Right forelimb (tissue), 1 donor: ENCODE results near the gene CTDP1.

Experiments
- DNase-seq: peaks from one replicate; pipeline ENCODE4 v3.0.0-alpha.2; 2018

CTDP1 gene

DNA sequence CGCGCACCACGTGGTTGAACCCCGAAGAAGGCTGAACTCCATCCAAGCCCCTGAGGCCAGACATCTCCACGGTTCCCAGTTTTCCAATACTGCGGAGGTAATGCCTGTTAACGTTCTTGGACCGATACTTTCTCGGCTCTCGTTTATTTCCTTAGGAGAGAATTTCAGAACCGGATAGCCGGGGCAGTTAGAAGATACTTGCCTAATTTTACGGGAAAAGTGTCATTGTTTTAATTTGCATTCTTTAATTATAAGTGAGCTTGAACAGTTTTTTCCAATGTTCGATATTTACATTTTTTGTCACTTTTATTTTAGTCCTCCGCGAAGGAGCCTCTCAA lies 107.9 kb downstream of the CTDP1 start:
- DNase-seq, result no peak

DNA sequence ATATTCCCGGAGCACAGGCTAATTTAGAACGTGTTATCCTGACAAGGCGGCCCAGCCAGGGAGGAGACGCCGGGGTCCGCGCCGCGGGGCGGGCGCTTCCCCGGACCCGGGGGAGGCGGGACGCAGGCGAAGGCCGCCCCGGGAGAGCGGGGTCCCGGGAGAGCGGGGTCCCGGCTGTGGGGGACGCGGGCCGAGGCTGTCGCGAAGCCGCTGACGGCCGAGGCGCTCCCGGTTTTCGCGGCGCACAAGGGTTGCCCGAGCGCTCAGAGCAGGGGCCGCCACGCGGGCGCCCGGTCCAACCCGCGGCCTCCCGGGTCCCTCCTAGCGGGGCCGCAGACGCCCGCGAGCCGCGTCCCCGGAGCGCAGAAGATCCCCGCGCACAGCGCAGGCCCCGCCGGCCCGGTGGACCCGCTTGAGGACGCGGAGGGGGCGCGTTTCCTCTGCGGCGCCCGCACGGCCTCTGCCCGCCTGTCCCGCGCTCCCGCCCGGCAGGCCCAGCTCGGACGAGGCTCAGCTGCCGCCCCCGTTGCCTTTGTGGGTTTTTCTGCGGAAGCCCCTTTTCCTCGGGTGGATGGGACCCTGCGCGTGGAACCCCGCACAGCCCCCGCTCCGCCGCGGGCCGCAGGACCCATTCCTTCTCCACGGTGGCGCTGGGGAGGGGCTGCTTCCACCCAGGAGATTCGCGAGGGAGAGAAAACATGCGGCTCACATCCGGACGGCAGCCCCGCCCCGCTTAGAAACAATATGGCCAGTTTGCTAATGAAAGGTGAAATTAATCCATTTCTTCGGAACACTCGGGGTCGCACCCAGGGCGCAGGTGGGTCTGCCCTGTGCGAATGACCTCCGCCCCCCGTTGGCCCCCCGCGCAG lies 108.5 kb downstream of the CTDP1 start:
- no peak for DNase-seq

DNA sequence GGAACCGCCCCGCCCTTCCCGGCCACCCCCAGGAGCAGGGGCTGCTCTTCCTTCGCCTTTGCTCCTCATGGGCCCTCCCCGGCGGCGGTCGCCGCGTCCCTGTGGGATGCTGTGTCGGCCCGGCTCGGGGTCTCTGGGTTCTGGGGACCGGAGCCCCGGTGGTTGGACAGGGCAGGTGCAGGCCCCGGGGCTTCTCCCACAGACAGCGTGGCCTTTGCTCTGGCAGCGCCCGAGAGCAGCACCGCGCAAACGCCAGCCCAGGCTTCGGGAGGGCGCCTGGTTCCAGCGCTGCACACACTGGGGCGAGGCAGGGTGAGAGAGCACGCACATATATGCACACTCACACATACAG lies 109.1 kb downstream of the CTDP1 start:
- no peak for DNase-seq

DNA sequence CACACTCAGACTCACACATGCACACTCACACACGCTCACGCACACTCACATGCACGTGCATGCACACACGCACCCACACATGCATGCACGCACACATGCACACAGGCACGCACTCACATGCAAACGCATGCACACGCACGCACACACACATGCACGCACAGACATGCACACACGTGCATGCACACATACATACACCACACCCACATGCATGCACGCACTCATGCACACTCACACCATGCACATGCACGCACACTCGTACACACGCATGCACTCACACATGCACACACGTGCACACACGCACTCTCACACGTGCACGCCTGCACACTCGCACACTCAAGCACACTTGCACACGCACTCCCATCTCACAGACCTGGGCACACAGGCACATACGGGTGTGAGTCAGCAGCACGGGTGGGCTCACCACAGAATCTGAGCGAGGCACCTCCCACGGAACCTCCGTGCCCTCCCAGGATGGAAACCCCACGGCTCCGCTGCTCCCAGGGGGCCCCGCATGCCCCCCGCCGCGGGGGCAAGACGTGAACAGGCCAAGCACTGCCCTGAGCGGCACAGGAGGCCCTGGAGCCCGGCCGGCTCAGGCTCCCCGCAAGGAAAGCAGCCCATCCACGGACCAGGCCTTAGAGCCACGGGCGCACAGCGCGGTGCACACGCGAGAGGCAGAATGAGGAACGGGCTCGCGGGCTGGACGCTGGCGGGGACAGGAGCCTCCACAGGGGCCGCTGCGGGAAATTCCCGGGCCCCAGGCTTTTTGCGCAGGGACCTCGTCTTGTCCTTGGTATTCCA lies 109.7 kb downstream of the CTDP1 start:
- DNase-seq, result no peak

DNA sequence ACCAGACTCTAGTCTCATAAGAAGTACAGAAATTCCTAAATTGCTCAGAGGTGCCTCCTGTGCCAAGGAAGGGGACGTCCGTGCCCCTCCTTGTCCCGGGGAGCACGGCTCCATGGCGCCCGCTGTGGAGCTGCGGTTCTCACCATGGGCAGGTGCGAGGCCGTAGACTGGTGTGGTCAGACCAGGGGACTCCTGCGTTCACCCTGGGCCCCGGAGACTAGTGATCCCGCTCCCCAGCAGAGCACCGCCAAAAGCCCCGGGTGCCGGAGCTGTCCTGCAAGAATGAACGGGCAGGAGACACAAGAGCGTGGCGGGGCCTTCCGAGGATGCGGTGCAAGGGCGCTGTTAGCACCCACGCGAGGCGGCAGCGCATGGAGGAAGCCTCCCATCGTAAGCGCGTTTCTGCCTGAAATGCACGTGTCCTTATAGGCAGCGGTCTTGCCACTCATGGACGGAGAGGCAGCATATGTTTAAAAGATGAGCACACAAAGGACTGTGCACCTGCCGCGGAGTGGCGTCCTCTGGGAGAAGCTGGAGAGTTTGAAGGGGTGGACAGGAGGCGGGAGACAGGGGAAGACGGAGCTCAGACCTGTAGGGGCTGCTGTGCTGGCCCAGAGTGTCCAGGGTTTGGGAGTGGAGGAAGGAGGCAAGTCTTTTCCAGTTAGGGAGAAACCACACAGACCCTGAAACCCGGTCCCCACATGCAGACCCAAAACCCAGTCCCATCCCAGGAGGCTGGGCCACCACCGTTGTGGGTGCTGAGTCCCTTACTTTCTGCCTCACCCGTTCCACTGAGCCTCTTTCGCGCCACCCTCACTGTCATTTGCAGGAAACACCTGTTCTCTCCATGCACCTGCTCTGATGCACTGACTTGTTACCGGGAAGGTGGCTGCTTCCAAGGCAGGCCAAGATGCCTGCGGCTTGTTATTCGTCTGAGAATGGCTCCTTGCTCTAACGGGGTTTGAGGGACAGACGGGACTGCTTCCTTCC lies 110.6 kb downstream of the CTDP1 start:
- DNase-seq, result no peak

DNA sequence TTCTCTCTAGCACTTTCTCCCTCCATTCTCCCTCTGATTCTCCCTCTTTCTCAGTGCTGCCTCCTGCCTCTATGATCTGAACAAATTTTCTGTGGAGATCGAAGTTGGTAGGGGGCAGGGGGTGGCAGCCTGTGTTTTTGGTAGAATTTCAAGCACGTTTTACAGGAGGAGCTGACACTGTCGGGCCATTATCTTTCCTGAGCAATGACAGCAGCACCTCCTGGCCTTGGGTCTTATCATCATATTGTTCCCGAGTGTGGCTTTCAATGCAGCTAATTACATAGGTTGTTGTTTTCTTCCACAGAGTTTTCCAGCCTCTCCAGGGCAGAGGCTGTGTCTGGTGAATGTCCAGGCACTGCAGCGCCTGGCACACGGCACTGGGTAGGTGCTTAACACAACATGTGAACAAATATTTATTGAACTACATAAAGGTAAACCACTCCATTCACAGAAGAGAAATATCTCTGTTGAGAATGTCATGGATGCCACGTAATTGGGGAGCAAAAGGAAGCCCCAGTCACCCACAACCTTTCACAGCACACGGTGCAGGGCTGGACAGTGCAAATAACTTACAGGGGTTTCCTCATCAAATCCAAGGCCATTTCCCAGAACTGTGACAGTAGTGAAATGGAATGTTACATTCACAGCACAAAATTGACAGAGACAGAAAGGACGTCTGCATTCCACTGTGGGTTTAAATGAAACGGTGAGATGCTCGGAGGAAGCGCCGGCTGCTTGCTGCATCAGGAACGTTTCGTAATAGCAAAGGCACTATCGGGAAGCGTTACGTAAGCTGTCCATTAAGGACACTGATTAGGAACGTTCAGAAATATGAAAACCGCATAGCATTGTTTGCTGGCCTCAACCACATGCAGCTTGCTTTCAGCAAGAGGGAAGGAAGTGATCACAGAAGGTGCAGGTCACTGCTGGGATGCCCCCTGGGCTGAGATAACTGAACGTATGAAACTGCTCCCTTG lies 111.7 kb downstream of the CTDP1 start:
- no peak for DNase-seq

DNA sequence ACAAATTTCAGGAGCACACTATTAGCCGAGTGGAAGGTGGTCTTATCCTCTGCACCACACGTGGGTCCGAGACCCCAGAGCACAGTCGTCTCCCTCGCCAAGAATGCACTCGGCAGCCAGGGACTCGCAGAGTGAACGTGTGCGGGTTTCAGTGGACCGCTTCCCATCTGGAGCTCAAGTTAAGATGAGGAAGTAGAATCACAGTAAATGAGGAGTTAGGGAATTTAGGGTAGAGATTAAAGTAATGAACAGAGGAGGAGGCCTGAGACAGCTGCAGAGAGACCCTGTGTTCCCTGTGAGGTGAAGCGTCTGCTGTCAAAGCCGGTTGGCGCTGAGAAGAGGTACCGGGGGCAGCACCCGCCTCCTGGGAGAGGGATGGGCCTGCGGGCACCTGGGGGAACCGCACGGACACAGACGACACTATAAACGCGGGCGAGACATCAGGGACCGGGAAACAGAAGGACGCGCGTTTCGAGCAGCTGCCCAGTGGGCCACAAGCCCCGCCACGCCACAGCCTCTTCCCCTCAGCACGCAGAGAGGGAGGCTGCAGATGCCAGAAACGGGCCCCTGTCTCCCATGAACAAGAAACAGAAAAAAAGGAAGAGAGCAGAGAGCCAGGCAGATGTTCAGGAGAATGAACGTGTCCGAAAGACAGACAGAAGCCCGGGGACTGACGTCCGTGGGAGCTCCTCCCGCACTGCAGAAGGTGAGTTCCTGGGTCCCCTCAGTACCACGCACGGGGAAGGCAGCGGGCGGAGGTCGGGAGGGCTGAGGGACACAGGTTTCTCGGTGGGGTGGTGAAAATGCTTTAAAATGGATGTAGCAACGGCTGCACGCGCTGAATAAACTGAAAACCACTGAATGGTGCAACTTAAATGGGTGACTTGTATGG lies 112.7 kb downstream of the CTDP1 start:
- no peak for DNase-seq

DNA sequence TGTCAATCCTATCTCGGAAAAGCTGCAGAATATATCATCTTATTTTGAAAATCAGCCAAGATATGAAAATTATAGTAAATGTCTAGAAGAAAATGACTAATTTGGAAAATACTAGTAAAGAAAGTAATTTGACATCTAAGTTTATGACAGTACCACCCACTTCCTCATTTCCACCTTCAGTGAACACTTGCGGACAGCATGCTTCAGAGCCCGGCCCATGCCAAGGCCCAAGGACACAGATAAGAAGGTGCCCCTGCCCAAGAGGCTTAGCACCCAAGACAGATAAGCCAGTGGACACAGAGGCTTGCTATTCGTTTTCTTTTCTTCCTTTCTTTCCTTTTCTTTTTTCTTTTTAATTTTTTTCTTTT lies 113.4 kb downstream of the CTDP1 start:
- DNase-seq, result no peak

DNA sequence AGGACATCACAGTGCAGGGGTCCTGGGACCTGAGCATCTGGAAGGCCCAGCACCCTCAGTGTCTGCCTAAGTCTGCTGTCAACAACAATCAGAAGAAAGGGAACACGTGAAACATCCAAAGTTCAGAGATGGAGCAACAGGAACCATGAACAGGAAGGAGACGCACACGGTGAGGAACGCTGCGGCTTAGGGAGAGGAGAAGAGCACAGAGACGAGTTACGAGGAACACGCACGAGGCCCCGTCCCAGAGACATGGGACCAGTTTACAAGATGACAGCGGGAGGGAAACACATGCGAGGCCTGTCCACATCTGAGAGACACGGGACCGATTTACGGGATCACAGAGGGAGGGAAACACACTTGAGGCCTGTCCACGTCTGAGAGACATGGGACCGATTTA lies 115.2 kb downstream of the CTDP1 start:
- DNase-seq, result no peak

DNA sequence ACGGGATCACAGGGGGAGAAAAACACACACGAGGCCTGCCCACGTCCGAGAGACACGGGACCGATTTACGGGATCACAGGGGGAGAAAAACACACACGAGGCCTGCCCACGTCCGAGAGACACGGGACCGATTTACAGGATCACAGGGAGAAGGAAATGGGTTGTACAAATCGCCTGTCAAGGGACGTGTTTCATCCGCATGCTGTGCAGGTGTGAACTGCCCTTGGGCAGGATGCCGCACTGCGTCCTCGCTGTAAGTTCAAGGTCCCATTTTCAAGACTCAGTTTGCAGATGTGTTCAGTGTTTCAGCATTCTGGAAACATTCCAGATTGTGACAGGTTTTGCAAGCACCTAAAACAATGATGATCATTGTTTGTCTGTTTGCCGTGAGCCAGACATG lies 115.8 kb downstream of the CTDP1 start:
- DNase-seq, result no peak

DNA sequence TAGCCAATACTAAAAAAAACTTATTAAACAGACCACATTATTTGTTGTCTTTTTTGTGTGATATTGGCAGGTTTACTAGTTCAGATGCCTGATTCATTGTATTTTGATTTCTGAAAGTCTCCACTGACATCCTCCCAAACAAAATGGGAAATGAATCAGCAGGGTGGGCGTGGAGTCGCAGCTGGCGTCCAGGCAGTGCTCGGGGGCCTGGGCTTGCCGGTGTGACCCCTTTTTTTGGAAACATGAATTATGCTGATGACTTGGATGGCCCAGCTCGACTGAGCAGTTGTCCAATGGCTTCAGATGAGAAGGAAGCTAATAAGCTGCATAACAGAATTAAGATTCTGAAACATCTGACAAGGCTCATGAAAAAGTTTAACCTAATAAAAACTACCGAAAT lies 116.4 kb downstream of the CTDP1 start:
- no peak for DNase-seq

DNA sequence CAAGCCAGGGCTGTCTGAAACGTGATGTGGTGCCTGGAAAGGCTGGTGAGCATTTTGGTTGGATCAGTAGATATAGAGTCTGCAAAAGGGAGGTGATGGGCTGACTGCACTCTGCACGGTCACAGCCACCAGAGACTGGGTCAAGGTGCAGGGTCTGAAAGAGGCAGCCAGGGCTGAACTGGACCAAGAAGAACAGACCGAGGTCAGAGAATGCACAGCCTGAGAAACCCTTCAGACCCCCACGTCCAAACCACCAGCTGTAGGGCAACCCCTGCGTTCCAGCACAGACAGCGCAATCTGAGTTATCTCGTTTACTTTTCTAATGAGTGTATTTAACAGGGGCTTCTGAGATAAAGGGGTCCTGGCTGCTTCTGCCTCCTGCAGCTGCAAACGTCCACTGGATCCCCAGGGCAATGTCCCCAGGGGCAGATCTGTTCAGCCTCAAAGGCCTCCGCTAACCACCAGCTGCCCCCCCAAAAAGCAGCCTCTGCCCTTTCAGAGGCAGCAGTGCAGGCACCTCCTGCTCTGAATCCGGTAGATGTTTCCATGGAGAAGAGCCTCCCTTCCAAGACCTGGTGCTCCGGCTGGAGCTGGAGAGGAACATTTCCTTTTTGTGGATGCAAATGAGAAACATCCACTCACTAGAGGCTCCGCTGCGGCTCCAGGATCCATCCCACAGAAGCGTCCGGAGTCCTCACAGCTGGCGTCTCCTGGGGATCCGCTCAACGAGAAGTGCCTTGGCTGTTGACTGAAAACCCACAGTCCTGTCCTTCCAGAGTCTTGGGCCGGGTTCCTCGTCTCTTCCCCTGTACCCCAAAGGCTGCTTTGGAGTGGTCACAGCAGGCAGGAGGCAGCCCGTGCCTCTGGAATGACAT lies 117.2 kb downstream of the CTDP1 start:
- peak; percentile 68 for DNase-seq

DNA sequence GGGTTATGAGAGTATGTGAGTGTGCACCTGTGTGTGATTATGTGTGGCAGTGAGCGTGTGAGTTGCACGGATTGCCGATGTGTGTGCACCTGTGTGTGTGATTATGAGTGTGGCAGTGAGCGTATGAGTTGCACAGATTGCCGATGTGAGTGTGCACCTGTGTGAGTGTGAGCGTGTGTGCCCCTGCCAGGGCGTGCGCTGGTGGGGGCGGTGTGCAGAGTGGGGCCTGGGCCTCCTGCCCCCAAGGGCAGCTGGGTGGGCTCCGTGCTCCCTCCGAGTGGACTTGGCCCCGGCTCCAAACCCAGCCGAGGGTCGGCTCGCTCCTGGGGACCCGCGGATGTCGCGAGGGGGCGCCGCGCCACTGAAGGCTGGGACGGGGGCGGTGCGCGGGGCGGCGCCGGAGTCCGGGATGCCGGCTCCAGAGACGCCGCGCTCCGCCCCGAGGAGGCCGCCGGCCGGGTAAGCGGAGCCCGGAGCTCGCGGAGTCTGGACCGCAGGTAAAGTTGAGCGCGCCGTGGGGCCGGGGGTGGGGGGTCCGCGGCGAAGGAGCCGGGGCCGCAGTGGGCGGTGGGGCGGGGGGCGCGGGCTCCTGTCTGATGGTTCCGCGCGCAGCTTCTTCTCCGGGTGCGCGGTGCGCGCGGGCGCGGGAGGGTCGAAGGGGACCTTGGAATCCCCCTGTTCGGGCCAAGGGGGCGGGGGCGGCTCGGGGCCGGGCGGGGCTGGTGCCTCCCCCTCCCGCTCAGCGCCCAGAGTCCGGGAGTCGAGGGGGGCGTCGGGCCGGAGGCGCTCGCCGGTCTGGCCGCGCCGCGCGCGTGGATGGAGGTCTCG lies 118.1 kb downstream of the CTDP1 start, which contains the start of gene KCNG2:
Gene KCNG2 (plus strand): TSS at position 421 of the 828 bp plus-strand sequence. CDS start 65,730 bp downstream, outside the sequence.
- DNase-seq, result peak; percentile 71

DNA sequence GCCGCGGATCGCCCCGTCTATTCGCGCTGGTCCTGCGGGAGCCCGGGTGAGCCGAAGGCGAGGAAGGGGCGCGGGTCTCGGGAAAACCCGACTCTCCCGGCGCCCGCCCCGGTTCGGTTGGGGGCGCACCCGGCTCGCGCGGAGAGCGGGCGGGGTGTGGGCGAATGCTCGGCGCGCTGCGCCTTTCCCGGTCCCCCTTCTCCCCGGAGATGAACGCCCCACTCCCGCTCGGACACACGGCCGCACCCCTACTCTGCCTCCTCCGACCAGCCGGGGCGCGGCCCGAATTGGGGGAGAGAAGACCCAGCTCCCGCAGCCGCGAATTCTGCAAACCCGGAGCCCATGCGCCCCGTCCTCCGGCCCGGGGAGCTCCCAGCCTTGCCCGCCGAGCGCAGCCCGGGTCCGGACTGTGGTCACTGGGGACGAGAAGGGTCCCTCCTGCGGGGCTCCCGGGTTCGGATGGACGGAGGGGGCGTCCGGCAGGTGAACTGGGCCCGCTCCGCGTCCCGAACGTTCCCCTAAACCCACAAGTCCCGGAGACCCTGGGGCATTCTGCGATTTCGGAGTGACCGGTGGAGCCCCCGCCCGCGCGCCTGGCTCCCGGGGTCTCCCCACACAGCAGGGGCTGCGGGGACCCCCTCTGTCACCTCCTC lies 118.9 kb downstream of the CTDP1 start:
- DNase-seq, result no peak

DNA sequence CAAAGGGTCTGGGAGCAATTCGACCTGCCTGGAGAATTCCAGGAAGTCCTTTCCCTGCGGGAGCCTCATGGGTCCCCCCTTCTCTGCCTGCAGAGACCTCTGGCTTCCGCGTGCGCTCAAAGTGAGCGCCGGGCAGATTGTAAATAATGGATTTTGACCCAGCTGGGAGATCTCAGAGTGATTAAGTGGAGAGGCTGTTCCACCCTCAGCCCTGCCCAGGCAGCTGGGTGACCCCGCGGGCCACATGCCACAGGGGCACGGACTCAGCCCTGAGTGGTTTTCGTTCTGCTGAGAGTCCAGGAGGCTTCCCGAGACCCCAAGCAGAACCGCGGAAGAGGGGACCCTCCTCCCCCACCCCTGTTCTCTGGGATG lies 119.4 kb downstream of the CTDP1 start:
- no peak for DNase-seq

DNA sequence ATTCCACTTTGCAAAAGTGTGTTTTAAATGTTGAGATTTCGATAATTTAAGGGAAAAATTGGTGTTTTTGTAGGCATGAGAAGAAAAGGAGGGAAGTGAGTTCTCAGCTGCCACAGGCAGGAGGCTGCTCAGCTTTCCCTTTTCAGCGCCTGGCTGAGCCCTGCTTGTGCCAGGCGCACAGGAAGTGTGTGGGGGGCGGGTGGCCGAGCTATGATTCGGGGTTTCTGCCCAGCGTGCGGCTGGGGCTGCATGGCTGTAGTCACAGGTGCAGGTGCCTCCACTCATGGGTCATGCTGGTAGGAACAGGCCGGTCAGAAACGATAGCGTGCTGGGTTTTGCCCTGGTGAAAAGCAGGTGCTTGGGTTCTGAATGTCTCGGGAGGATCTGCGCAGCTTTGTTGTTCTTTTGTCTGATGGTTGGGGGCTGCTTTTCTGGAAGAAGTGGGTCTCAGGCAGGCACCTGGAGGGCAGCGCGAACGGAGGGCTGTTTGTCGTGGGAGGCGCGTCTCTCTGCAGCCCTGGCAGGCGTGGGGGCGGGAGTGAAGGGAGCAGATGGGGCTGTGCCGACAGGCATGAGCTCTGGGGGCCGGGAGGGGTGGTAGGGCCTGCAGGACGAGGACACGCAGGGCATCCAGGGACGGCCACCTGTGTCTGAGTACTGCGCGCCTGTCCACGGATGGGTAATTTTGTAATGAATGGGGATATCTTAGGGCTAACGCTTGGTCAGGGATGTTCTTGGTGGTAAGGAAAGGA lies 120.2 kb downstream of the CTDP1 start:
- no peak for DNase-seq

DNA sequence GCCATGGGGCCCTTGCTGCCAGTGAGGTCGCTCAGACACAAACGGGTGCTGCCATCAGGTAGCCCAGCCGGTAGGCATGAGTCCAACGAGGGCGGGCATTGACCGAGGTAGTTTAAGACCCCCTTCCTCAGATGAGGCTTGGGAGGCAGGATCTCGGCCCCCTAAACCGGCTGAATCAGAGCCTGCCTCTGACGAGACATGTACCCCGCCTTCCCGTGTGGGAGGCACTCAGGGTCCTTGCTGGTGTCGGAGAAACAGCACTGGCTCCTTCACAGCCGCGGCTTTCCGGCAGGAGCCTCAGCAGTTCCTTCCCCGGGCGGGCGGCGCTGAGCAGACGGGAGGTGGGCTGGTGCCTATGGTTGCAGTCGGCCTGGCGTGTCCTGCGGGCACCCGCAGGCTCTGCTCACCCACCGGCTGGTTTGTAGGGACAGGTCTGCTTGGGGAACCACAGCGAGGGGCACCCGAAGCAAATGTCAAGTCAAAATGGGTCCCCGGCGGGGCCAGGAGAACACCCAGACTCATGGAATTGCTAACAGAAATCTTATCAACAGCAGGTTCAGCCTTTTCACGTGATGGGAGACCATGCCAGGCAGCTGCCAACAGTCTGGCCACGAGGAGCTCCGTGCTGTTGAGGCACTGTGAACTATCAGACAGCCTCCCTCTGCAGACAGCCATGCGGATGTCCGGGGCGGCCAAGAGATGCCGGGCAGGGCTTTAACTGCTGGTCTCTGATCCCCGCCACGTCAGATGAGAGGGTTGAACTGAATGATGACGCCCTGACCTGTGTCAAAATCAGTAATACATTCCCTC lies 121.0 kb downstream of the CTDP1 start:
- DNase-seq, result no peak
